ENCODE measurements around the gene KANSL1.

Gene KANSL1

GRCh38 chr17:46163929-46164594, 29.2 kb downstream of the KANSL1 start:
- no peak for DNase-seq

GRCh38 chr17:46163316-46163715, 29.9 kb downstream of the KANSL1 start:
- no peak for DNase-seq

GRCh38 chr17:46162866-46163265, 30.4 kb downstream of the KANSL1 start:
- no peak for DNase-seq

DNA sequence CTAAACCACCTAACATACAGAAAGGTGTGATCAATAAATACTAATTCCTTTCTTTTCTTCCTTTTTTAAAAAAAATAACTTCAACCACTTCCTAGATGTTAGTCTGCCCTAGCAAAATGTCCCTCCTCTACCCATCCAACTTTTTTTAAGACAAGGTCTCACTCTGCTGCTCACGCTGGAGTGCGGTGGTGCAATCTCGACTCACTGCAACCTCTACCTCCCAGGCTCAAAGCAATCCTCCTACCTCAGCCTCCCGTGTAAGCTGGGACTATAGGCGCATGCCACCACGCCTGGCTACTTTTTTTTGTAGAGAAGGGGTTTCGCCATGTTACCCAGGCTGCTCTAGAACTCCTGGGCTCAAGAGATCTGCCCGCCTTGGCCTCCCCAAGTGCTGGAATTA, 33.1 kb downstream of the KANSL1 start:
- no peak for DNase-seq

DNA sequence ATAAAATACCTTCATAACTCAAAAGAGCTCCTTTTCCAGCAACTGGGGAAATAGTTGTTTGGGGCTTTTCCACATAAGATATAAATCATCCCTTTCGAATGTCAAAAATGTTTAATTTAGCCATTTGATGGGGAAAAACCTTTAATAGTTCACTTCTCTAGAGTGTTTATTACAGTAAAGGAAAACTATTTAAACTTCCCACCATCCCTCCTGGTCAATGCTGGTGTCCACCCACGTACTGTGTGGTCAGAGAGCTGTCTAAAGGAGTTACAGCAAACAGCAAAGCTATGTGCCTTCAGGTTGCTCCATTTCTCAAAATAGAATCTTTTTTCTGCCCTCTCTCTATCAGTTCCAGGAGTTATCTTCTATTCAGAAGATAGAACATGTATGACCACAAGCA, 33.5 kb downstream of the KANSL1 start:
- DNase-seq, result no peak

DNA sequence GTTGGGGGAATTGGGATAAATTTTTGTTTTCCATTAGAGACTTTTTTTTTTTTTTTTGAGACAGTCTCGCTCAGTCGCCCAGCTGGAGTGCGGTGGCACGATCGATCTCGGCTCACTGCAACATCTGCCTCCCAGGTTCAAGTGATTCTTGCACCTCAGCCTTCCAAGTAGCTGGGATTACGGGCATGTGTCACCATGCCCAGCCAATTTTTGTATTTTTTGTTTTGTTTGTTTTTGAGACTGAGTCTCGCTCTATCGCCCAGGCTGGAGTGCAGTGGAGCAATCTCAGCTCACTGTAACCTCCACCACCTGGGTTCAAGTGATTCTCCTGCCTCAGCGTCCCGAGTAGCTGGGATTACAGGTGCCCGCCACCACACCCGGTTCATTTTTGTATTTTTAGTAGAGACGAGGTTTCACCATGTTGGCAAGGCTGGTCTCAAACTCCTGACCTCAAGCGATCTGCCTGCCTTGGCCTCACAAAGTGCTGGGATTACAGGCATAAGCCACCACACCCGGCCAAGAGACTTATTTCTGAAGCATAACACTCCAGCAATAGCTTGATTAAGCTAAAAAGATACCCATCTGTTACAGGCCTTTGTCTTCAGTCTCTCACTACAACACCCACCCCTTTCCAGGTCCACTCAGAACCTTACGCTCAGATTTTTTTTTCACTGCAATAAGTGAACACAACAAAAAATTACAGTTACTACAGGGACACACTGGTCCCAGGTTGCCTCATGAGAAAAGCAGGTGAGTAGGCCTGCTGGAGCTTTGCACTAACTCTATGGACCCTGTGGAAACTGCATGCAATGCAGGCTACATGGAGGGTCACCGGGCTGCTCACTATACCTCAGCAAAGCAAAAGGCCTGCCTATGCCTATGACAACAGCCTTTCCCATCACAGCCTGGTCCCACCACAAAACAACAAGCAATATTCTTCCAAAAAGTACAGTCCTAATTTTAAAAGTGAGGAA, 34.6 kb downstream of the KANSL1 start:
- DNase-seq, result no peak

- no peak for DNase-seq
Measured at GRCh38 chr17:46157443-46158062, 35.7 kb downstream of the KANSL1 start.

DNA sequence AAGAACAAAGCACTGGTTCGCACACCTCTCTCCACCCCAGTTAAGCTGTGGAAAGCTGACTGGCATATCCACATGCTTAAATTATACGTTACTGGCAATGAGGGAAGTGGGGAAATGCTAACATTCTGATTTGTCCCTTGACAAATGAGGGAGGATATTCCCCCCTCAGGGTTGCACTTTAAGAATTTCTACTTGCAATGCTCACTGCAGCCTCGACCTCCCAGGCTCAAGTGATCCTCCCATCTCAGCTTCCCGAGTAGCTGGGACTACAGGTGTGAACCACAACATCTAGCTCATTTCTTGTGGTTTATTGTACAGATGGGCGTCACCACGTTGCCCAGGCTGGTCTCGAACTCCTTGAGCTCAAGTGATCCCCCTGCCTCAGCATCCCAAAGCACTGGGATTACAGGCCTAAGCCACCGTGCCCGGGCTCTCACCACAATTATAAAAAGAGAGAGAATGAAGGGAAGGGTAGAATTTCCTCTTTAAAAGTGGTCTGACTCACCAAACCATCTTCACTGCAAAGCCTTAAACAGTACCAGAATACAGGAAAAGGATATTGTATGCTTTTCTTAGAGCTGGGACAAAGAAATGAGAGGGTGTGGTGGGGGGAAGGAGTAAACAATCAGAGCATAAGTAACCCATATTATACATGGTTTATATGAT, 38.9 kb downstream of the KANSL1 start:
- DNase-seq, result no peak

DNA sequence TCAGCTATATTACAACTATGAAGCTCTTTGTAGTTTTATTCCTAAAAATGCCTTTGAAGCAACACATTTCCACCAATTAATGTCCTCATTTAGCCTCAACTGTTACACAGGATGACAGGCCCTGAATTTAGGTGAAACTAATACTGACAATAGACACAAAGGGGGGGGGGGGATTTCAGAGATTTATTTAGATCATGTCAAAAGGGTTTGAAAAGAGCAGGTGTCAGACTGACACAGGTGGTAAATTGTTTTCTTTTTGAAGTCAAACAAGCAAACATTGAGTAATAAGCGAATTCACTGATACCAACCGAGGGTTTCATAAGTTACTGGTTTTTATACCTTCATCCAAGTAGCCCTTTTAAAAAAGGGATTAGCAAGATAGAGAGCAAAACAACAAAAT, 40.8 kb downstream of the KANSL1 start:
- no peak for DNase-seq

GRCh38 chr17:46151762-46152161, 41.5 kb downstream of the KANSL1 start:
- DNase-seq, result no peak

DNA sequence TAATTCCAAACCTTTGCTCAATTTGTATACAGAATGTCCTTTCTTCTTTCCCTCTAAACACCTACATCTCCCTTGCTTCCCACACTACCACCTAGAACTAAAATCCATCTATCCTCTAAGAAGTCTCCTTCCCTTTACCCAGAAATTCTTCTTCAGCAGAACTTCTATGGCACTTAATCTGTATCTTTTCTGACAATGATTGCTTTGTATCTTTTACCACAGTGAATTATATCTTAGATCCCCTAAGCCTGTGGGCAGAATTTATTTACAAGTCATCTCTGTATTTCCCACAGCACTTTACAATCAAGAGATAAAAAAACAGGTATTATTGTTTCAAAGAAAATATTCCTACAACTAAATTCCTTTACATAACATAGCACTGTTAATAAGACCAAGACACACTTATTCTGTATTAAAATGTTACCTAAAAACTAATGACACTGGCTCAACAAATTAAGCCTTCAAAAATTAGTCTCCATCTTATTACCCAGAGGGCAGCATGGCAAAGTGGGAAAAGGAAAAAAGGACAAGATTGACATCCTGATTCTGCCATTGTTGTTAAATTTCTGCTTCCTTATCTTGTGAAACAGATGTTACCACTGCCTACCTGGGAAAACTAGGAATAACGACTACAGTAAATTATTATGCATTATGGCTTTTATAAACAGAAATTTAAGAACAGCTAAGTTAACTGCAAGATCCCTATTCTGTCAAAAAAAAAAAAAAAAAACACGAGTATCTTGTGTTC, 42.8 kb downstream of the KANSL1 start:
- DNase-seq, result no peak

GRCh38 chr17:46148247-46148646, 45.0 kb downstream of the KANSL1 start:
- no peak for DNase-seq

DNA sequence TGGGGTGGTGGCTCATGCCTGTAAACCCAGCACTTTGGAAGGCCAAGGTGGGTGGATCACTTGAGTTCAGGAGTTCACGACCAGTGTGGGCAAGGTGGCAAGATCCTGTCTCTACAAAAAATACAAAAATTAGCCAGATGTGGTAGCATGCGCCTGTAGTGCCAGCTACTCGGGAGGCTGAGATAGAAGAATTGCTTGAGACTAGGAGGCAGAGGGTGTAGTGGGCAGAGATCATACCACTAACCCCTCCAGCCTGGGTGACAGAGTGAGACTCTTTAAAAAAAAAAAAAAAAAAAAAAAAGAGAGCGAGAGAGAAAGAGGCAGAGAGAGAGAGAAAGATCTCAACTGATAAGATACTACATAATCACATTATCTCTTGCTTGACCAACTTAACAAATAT, 45.9 kb downstream of the KANSL1 start:
- DNase-seq, result no peak

DNA sequence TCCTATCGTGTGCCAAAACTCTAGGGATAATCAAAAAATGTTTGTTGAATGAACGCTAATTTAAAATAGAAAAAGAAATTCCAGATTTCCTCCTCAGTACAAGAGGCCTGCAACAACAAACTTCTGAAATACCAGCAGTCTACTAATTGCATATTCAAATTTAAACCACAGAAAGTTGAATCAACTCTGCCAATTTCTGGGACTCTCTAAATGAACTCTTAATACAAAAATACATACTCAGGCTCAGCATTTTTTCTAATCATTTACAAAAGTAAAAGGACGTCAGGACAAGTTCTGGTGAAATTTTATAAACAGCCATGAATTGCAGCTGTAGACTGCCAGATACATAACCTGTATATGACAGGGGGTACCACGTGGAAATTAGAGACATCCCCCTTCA, 49.0 kb downstream of the KANSL1 start:
- DNase-seq, result no peak

DNA sequence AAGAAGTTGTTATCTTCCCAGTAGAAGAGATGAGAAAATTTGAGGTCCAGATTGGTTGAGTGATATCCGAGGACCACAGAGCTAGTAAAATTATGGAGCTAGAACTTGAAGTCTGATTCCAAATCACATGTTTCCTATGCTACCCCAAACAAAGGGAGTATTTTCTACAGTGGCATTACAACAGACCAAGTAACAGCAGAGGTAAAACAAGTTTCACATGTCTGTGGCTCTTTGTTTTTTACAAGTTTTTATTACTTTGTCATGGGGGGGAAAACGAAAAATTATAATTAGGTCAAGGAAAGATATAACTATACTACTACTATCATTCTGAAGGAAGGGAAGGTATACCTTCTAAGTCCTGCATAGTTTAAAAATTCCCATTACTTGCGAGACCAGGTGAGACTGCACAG, 49.4 kb downstream of the KANSL1 start:
- no peak for DNase-seq

- DNase-seq, result no peak
Measured at GRCh38 chr17:46141645-46142044, 51.6 kb downstream of the KANSL1 start.

- no peak for DNase-seq
Measured at GRCh38 chr17:46140645-46141197, 52.5 kb downstream of the KANSL1 start.

DNA sequence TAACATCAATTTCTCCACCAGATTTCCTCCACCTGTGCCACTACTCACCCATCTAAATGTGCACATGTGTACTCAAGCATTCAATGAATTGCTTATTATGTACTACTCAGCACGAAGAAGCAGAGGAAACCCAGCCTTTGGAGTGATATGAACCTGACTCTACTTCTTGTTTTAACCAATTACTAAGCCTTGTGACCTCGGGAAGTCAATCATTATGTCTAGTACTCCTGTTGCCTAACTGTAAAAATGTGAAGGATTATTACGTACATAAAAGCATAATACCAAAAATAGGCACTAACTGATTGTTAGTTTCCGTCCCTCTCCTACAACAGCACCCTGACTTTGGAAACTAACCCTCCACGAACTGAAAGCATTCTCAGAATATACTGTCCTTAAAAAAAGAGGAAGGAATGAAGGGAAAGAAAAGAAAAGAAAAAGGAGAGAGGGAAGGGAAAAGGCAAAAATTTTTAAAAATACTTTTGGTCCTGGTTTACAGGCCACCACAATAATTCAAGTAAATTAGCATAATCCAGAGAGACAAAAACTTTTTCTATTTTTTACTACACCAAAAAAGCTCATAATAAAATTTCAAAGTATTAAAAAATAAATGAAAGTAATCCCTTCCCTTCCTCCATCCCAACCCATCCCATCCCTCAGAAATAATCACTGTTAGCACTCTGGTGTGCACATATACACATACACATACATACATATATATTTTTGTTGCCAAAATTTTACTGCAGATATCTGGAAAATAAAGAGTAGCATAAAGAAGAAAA, 53.6 kb downstream of the KANSL1 start:
- DNase-seq, result no peak

DNA sequence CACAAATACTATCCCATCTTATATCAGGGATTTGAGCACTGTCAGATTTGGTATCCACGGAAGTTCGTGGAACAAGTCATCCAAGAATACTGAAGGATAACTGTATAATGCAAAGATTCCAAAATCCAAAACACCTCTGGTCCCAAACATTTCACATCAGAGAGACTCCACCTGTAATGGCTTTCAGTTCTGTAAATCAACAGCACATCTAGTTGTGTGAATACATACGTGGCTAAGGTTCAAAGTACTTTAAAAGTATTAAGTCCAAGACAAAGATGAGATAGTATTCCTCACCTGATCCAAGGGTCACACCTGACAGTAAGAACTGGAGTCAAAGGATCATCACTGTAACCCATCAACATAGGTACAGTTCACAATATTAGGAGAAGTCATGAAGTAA, 54.8 kb downstream of the KANSL1 start:
- no peak for DNase-seq

- DNase-seq, result no peak
Measured at GRCh38 chr17:46136820-46137219, 56.4 kb downstream of the KANSL1 start.

DNA sequence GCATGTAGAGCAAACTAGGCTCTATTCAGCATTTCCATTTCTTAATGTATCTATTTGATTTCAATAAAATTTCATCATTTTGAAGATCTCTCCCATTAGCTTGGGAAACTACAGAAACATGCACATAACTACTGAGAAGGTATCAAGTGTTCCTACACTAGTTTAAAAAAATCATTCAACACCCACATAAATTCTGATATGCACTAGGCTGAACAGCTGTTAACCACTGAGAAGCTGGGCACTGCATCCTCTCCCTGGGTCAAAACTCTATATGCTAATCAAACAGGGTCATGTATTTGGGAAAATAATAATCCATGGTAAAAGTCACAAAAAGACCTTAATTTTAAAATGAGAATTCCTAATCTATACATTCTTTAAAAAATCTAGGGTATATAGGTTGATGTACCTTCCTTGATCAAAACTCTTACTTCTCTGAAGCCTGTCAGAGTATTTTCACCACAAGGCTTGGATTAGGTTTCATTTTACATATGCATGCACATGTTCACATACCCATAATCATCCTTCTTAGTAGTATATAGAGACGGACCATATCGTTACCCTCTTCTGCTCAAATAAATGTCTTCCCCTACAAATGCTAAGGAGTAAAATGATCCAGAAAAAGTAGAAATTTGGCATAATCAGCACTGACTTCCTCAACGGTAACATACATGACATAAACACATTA, 57.2 kb downstream of the KANSL1 start:
- no peak for DNase-seq

Data from activated CD4-positive, alpha-beta T cell treated with anti-CD3 and anti-CD28 coated beads for 1 hour (primary cell).